Body of pancreas (tissue), 4 donors: ENCODE data around the gene LRRC73. TPM values are rescaled to one million over a fixed set of nuclear protein-coding genes. Genes with fewer than 3 reads are reported as not detected.
"Not testable (repeated sequence)": the region's sequence is repeated elsewhere in the genome, so short reads cannot be mapped to it uniquely, and the experiment has no call there.

Experiments
- ATAC-seq: fragments of 150-250 bp; one replicate; pipeline ENCODE4 v1.9.1; 2016
- DNase-seq, 4 donors: peaks; one replicate each; pipeline ENCODE4 v3.0.0-alpha.2; 2019
- H3K27ac ChIP-seq, 4 donors: fragments of 200-600 bp; sonication (generic); 1 replicate in 3 of 4; 2 replicates in 1 of 4; pipeline versions ENCODE4 v1.5.1 to v1.6.1; 2016 to 2019; ENCODE audit warnings: mild to moderate bottlenecking in 1 of 4, mixed read lengths in 1 of 4, moderate library complexity in 1 of 4
- H3K27me3 ChIP-seq, 2 donors: fragments of 200-600 bp; sonication (generic); one replicate each; pipeline ENCODE4 v1.6.0; 2016; ENCODE audit warnings: mild to moderate bottlenecking in 1 of 2
- H3K36me3 ChIP-seq, 2 donors: fragments of 200-600 bp; sonication (generic); replicated peaks in 1 of 2; 2 replicates each; pipeline ENCODE4 v1.5.1; 2016; ENCODE audit warnings: low read depth in 2 of 2; ENCODE audit not compliant: insufficient read depth in 1 of 2
- H3K4me1 ChIP-seq: fragments of 200-600 bp; sonication (generic); one replicate; pipeline ENCODE4 v1.6.0; 2016
- H3K4me3 ChIP-seq, 2 donors: fragments of 200-600 bp; sonication (generic); 1 replicate in 1 of 2; 2 replicates in 1 of 2; pipeline ENCODE4 v1.5.1; 2016 to 2019
- H3K9me3 ChIP-seq, 3 donors: fragments of 200-600 bp; sonication (generic); 1 replicate in 2 of 3; 2 replicates in 1 of 3; pipeline ENCODE4 v1.5.1; 2016
- POLR2A ChIP-seq, 3 donors: fragments of 450-650 bp; IDR thresholded peaks; one replicate each; pipeline ENCODE4 v1.6.1; 2016; ENCODE audit warnings: antibody characterized with exemption in 3 of 3, mild to moderate bottlenecking in 2 of 3
- WGBS, 2 donors: methylation state at CpG; one replicate each; pipeline ENCODE4 v1.1.5; 2017; 5-methylcytosine and 5-hydroxymethylcytosine counted together
- intact Hi-C: fragments of 100-400 bp; cut with DNase I; formaldehyde crosslinking; loops from one replicate; pipeline ENCODE4 v1.15.1; 2023
- total RNA-seq, 2 donors: library from RNA; depleted of rRNA; stranded (reverse); fragments of >200 nt; gene quantifications; one replicate each; pipeline ENCODE4 v1.1.0, GENCODE V29; 2016
- TF ChIP-seq, protein P1 (sequence below), 7 experiments: fragments of 450-650 bp in 4 of 7; fragments of 200-600 bp in 3 of 7; sonication (generic) in 3 of 7; IDR thresholded peaks; one replicate each; pipeline ENCODE4 v1.5.1; 2016 to 2019; ENCODE audit warnings: antibody characterized with exemption in 7 of 7

LRRC73 gene
- total RNA-seq, 2 donors from 2014 or later: not detected

DNA sequence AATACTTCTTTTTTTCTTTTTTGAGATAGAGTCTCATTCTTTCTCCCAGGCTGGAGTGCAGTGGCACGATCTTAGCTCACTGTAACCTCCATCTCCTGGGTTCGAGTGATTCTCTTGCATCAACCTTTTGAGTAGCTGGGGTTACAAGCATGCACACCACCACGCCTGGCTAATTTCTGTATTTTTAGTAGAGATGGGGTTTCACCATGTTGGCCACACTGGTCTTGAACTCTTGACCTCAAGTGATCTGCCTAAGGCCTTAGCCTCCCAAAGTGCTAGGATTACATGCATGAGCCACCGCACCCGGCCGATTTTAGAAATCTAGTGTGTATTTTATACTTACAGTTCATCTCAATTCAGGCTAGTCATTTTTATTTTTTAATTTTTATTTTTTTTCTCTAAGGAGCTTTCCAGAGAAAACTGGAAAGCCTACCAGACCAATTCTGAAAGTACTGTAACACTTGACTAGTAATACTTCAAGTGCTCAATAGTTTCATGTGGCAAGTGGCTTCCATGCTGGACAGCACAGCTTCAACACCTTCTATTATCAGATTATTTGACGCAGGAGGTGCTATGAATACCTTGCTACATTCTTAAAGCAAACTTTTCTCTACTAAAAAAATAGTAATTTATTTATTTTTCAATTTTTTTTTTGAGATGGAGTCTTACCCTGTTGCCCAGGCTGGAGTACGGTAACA lies 31.8 kb upstream of the LRRC73 start:
- ATAC-seq: no peak
- Histone ChIP-seq H3K27ac (no peak overlapping the region), H3K4me3 (no peak overlapping the region), H3K4me1 (no peaks in the 10 kb centered on the region), H3K27me3 (no peaks in the 10 kb centered on the region), H3K9me3 (no peaks in the 10 kb centered on the region), H3K36me3 (peaks cover 6 to 19% of the 10 kb centered on the region in 2 donors)
- no peak for DNase-seq
- 91 to 95% methylated on average over 8 of the region's 8 CpGs for WGBS, 2 donors
- intact Hi-C loops: no loop called here
- no peak for TF ChIP-seq POLR2A (IDR thresholded peaks at IDR 0.05)
- TF ChIP-seq, protein P1, sequence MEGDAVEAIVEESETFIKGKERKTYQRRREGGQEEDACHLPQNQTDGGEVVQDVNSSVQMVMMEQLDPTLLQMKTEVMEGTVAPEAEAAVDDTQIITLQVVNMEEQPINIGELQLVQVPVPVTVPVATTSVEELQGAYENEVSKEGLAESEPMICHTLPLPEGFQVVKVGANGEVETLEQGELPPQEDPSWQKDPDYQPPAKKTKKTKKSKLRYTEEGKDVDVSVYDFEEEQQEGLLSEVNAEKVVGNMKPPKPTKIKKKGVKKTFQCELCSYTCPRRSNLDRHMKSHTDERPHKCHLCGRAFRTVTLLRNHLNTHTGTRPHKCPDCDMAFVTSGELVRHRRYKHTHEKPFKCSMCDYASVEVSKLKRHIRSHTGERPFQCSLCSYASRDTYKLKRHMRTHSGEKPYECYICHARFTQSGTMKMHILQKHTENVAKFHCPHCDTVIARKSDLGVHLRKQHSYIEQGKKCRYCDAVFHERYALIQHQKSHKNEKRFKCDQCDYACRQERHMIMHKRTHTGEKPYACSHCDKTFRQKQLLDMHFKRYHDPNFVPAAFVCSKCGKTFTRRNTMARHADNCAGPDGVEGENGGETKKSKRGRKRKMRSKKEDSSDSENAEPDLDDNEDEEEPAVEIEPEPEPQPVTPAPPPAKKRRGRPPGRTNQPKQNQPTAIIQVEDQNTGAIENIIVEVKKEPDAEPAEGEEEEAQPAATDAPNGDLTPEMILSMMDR (IDR thresholded peaks at IDR 0.05): no peak

DNA sequence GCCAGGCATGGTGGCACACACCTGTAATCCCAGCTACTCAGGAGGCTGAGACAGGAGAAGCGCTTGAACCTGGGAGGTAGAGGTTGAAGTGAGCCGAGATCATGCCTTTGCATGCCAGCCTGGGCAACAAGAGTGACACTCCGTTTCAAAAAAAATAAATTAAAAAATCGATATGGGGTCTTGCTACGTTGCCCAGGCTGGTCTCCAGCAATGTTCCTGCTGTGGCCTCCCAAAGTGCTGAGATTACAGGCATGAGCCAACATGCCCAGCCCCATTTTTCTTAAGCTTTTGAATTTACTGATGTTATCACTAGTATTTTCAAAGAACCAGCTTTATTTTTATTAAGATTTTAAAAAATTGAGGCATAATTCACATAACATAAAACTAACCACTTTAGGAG lies 30.4 kb upstream of the LRRC73 start:
- DNase-seq: no peak
- H3K36me3 ChIP-seq: peaks cover 6 to 15% of the 10 kb centered on the region in 2 donors
- no peak overlapping the region for H3K4me3 ChIP-seq
- no peak overlapping the region for H3K27ac ChIP-seq
- no peaks in the 10 kb centered on the region for H3K9me3 ChIP-seq
- intact Hi-C loops: no loop called here
- ATAC-seq: no peak
- no peaks in the 10 kb centered on the region for H3K4me1 ChIP-seq
- no peaks in the 10 kb centered on the region for H3K27me3 ChIP-seq
- 94% methylated on average over 5 of the region's 5 CpGs for WGBS, 2 donors
- TF ChIP-seq POLR2A (IDR thresholded peaks at IDR 0.05): no peak
- TF ChIP-seq, protein P1 (IDR thresholded peaks at IDR 0.05): no peak

DNA sequence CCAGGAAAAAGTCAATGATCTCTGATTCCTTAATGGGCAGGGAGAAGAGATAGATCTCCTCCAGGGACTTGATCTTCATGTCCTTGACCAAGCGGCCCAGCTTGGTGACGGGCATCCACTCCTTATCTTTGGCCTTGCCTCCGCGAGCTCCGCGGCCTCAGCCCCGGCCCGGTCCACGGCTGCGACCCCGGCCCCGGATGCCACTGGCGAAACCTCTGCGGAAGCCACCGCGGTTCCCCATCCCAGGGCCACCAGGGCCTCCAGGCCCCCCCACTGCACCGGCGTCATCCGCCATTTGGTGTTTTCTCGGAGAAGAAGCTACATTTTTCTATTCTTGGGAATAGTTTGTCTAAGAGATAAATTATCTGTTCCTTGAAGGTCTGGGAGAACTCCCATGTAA lies 29.3 kb upstream of the LRRC73 start:
- DNase-seq, H3K4me3 ChIP-seq, intact Hi-C loops, H3K9me3 ChIP-seq, H3K27me3 ChIP-seq, ATAC-seq, H3K27ac ChIP-seq, H3K4me1 ChIP-seq: not testable (repeated sequence)
- peaks cover 6 to 15% of the 10 kb centered on the region in 2 donors for H3K36me3 ChIP-seq
- 94 to 99% methylated on average over 20 of the region's 20 CpGs for WGBS, 2 donors

DNA sequence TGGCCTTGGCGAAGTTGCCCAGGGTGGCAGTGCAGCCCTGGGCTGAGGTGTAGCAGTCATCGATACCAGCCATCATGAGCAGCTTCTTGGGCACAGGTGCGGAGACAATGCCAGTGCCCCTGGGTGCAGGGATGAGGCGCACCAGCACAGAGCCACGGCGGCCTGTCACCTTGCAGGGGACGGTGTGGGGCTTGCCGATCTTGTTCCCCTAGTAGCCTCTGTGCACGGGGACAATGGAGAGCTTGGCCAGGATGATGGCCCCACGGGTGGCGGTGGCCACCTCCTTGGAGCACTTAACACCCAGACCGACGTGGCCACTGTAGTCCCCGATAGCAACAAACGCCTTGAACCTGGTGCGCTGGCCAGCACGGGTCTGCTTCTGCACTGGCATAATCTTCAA lies 28.8 kb upstream of the LRRC73 start:
- ATAC-seq, DNase-seq, H3K9me3 ChIP-seq, H3K27ac ChIP-seq, intact Hi-C loops, H3K27me3 ChIP-seq, H3K4me3 ChIP-seq, H3K4me1 ChIP-seq: not testable (repeated sequence)
- H3K36me3 ChIP-seq: peaks cover 6 to 13% of the 10 kb centered on the region in 2 donors
- WGBS, 2 donors: 90% methylated on average over 14 of the region's 17 CpGs; no CpG with 5 or more reads in 1 of the 2 donors

DNA sequence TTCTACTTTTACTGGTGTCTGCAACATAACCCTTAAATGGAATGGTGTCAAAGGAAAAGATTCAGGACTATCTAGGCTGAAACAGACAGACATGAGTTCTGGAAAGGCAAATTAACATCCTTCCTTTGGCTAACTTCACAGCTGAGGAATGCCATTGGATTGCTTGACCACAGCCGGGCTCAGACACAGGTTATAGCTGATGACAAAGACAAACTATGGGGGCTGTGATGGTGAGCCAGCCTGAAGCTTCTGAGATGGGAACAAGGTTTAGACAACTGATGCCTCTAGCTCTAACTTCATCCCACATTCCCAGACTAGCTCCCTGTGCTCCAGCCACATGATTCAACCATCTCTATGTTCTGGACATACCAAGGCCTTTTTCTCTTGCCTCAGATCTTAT lies 22.1 kb upstream of the LRRC73 start:
- intact Hi-C loops: no loop called here
- Histone ChIP-seq H3K36me3 (peaks cover 0 to 10% of the 10 kb centered on the region in 2 donors), H3K27ac (no peak overlapping the region), H3K4me3 (no peak overlapping the region), H3K9me3 (no peaks in the 10 kb centered on the region), H3K4me1 (no peaks in the 10 kb centered on the region), H3K27me3 (no peaks in the 10 kb centered on the region)
- WGBS, 2 donors: 76 to 85% methylated on average over 1 of the region's 1 CpG
- ATAC-seq: no peak
- TF ChIP-seq POLR2A (IDR thresholded peaks at IDR 0.05): no peak
- TF ChIP-seq, protein P1 (IDR thresholded peaks at IDR 0.05): no peak
- no peak for DNase-seq

DNA sequence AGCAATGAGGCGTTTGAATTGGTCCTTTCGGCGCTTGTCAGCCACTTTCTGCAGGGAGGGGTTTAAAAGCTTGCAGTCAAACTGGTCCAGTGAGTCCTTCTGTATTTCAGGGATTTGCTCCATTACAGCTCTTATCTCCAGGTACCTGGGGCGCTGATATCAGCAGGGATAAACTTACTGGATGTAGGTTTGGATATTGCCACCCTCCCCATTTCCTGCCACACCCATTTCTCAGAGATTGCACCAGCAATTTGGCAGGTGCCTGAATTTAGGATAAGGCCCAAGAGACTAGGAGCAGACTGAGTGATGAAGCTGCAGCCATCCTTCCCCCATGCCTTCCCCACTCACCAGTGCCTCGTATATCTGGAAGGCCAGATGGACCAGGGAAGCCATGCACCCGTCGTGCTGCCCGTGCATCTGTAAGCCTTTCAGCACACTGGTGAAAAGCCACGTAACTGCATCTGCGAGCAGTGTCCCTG lies 14.4 kb upstream of the LRRC73 start:
- Histone ChIP-seq H3K27me3 (no peaks in the 10 kb centered on the region), H3K9me3 (no peaks in the 10 kb centered on the region), H3K36me3 (peaks cover 9 to 56% of the 10 kb centered on the region in 2 donors), H3K27ac (no peak overlapping the region), H3K4me1 (no peaks in the 10 kb centered on the region), H3K4me3 (no peak overlapping the region)
- ATAC-seq (no peak), DNase-seq (no peak)
- intact Hi-C loops: no loop called here
- 87 to 88% methylated on average over 10 of the region's 10 CpGs for WGBS, 2 donors
- TF ChIP-seq, protein P1 (IDR thresholded peaks at IDR 0.05): no peak
- TF ChIP-seq POLR2A (IDR thresholded peaks at IDR 0.05): no peak
